GM18861 (cell line): ENCODE results near the gene CGREF1.

ENCODE experiments used
- ATAC-seq: cut with Tn5 transposase; IDR thresholded peaks from one replicate; pipeline ENCODE4 v1.9.1; 2021; ENCODE audit not compliant: unreplicated experiment

The CGREF1 gene, protein sequence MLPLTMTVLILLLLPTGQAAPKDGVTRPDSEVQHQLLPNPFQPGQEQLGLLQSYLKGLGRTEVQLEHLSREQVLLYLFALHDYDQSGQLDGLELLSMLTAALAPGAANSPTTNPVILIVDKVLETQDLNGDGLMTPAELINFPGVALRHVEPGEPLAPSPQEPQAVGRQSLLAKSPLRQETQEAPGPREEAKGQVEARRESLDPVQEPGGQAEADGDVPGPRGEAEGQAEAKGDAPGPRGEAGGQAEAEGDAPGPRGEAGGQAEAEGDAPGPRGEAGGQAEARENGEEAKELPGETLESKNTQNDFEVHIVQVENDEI

DNA sequence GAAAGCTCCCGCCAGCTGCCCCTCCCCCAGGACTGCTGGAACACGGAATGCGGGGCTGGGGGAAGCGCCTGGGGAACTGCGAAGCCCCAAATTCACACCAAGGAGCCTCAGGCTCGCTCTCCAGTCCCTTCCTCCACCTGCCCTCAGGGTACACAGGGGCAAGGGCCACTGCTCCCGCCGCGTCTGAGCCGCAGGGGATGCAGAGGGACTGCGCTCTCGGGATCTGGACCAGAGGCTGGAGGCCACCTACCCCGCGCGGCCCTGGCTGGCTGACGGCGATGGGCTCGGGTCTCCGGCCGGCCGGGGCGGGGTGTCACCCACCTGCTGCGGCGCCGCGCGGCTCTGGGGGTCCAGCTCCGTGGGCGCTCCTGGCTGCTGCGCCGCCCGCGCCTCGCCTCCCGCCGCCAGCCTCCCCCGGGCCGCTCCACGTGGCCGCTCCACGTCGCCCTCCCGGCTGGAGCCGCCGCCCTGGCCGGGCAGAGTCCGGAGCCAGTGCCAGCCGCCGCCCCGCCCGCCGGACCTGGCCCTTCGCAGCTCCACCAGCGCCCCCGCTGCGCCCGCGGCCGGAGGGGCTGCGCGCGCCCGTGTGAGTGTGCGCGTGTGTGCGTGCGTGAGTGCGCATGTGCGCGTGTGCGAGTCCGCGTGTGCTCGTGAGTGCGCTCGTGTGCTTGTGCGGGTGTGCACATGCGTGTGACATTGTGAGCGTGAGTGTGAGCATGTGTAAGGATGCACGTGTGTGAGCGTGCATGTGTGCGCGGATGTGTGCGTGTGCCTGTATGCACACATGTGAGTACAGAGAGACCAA is at the start of gene CGREF1:
CGREF1 (minus strand) TSS at position 604 of the 805 bp plus-strand sequence. CDS start 14,762 bp downstream, outside the sequence.
- no peak for ATAC-seq

DNA sequence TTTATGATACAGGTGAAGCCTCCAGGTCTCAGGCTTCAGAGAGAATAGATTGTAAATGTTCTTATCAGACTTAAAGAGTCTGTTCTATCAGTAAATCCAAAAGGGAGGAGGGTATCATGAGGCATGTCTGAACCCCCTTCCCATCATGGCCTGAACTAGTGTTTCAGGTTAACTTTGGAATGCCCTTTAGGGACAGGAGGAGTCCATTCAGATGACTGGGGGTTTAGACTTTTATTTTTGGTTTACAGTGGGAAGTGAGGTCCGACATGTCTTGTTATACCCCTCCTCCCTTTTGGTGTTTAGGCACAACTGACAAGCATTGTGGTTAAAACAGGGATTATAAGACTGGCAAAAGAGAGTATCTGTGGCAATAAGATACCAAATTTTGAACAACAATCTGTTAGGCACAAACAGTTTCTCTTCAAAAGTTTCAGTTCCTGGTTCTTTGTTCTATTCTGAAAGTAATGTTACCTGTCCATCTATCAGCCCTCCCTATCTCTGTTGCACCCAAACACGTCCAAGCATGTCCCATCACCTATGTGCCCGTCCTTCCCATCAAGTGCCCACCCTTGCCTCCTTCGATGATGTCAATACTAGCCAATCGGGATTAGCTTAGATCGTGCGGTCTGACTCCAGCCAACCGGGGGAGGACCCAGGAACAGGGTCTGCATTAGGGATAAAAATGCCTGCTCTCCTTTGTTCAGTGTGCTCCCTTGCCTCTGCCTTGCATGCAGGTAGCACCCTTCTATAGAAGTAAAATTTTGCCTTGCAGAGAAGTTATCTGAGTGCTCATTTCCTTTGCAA is 46.2 kb upstream of the CGREF1 start:
- no peak for ATAC-seq

DNA sequence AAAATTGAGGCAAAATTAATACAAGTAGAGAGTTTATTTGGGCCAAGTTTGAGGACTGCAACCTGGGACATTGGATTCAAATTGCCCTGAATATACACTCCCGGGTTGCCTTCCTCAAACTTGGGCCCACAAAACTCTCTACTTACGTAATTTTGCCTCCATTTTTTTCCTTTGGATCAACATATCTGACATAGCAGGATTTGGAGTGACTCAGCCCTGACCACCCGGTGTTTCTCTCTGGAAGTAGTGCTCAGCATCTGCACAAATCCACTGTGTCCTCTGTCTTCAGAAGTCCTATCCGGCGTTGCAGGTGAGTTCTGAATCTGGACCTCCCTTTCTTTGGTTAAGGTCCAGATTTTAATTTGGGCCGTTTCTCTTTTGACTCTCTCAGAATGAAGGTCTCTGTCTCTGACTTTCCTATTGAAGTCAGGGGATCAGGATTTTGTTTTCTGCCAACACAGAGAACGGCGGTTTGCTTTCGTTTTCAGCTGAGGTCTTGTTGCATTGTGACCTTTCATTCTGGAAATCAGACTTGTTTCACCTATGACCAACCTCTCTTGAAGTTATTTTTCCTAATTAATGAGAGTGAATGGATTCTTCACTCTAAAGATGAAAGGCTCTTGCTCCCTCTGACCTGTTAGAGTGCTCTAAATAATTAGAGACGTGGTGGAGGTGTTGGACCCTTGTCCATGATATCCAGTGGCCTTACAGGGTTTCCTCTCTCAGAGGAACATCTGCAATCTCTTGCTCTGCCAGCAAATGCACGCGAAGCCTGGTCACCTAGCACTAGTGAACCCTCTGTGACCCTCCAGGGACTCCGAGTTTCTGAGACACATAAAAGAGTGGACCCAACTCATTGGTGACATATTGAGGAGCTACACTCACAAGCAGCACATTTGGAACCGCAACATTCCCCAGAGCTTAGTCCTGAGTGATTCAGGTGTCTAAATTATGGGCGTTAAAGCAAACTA is 43.5 kb upstream of the CGREF1 start:
- no peak for ATAC-seq

DNA sequence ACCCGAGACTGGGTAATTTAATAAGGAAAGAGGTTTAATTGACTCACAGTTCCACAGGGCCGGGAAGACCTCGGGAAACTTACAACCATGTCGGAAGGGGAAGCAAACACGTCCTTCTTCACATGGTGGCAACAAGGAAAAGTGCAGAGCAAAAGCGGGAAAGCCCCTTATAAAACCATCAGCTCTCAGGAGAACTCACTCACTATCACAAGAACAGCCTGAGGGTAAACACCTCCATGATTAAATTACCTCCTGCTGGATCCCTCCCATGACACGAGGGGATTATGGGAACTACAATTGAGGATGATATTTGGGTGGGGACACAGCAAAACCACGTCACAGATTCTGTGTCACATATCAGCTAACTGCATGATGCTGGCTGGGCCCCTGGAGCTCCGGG is 41.3 kb upstream of the CGREF1 start:
- no peak for ATAC-seq

DNA sequence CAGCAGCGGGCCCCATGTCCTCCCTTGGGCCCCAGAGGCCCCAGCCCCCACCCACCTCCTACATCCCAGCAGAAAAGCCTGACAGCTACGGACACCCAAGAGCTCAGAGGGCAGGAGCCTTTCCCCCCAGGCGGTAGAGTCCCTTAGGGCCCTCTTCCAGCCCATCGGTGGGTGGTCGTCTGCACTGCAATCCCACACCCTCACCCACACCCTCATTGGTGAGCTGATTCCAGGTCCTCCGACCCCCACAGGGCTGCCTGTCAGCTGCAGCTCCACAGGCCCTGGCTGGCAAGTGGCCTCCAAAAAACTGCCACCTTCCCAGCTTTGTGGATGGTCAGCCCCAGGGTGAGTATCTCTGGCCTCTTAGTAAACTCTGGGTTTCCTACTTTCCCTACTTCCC is 40.3 kb upstream of the CGREF1 start:
- no peak for ATAC-seq

DNA sequence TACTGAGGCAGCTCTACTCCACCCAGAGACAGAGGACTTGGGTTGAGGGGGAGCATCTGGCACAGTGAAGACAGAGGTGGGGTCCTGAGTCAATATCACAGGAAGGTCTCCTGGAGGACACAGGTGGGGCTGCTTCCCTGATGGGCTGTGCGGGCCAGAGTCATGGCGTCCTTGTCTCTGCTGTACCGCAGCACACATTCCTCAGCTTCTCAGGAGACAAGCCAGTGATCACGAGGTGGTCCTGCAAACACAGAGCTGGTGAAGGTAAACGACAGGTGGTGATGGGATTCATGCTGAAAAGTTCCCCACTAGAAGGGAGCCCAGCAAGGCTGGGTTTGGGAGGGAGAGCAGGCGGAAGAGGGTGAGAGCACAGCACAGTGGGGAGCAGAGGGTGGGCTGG is 39.5 kb upstream of the CGREF1 start:
- ATAC-seq = no peak

DNA sequence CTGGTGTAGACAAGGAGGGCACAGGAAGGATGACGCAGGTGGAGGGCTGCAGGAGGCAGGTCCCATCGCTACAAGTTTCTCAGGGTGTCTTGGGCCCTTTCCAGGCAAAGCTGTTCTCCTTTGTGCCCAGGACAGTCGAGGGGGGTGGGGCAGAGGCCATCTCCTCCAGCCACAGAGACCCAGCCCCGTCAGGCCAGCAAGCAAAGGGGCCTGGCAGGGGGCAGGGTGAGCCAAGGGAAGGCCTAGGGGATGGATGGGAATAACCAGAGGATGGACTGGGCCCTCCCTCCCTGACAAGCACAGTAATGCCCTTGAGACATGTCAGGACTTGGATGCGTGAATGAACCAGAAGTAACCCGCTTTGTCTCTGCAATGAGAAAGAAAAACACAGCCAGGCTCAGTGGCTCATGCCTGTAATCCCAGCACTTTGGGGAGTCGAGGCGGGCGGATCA is 36.2 kb upstream of the CGREF1 start:
- ATAC-seq = no peak

DNA sequence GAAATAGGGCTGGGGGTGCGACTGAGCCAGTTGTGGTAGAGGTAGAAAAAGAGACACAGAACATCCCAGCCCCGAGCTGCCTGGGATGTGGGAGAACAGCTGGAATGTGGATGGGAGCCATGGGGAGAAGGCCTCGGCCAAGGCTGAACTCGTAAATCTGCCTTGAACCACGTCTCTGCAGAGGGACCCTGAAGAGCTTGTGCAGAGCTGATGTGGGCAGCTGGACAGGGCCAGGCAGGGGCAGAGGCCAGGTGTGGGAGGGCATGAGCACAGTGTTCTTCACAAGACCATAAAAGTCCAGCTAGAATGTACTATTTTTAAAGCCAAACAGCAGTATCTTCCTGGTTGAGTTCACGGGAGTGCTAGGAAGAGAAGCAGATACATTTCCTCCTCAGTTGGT is 35.6 kb upstream of the CGREF1 start:
- no peak for ATAC-seq

DNA sequence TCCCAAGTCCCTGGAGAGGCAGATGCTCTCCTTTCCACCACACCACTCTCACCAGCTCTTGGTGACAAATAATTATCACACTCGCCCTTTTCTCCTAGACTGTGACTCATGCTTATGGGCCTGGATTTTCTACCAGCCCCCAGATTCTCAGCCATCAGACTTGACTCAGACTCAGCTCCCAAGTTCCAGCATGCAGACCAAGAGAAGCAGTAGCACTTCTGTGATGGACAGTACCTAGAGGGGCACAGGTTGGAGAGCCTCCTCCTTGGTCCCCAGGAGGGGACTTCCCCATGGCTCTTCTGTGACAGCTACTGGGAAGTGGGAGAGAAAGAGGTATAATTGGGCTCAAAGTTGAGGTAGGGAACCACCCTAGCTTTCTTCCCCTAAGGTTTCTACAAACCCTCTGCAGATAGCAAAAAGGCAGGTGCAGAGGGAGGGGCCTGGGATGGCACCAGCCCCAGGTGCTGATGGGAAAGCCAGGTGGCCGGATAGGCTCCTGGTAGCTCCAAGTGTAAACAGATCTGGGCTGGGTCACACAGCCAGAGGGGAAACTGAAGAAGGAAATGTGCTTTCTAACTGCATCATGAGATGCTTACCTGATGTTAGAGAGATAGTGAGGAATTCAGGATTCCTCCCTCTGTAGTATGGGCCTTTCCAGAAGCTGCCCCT is 34.0 kb upstream of the CGREF1 start:
- no peak for ATAC-seq

DNA sequence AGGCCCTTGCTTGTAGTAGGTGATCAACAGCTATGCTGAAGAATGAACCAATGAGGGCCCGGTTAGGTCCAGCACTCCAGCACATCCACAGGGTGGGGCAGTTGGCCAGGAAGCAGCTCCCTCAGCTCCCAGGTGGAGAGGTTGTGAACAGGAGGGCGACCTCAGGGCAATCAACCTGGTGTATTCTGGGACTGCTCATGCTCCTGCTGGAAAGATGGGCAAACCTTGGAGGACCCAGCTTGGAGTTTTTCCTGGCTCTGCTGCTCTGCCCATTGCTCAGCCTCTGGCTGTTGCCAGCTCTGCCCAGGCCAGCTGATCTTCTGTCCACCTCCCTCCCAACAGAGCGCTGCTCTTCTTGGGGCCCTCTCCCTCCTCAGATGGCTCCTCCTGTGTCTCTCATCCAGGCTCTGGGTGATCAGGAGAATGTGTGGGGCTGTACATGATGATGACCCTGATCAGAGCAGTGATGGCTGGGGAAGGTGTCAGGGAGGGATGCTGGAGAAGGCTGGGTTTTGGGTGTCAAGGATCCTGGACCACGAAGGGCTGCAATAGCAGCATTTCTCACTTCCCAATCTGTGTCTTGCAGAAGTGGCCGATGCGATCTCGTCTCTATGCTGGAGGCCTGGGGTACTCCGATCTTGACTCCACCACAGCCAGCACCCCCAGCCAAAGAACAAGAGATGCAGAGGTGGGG is 33.3 kb upstream of the CGREF1 start:
- ATAC-seq = no peak

DNA sequence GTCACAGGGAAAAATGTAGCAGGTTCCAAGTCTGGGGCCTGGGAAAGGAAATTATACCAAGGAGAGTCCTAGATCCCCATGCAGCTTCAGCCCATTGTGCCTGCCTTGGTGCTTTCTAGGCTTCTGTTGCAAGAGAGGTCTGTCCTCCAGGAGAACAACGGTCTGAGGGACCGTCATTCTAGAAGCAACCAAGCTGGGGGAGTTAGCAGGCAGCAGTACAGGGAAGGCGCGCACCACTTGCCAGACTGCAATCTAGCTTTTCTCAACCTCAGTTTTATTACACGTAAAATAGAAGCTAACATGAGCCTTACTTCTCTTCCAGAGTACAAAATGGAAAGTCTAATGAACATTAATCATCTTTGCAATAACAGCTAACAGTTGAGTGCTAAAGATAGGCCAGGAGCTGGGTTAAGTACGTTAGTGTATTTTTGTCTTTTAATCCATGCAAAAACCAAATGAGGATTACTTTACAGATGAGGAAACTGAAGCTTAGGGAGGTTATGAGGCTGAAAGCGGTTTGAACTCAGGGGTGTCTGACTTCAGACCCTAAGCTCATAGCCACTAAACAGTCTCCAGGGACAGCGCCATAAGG is 31.8 kb upstream of the CGREF1 start:
- ATAC-seq = no peak

DNA sequence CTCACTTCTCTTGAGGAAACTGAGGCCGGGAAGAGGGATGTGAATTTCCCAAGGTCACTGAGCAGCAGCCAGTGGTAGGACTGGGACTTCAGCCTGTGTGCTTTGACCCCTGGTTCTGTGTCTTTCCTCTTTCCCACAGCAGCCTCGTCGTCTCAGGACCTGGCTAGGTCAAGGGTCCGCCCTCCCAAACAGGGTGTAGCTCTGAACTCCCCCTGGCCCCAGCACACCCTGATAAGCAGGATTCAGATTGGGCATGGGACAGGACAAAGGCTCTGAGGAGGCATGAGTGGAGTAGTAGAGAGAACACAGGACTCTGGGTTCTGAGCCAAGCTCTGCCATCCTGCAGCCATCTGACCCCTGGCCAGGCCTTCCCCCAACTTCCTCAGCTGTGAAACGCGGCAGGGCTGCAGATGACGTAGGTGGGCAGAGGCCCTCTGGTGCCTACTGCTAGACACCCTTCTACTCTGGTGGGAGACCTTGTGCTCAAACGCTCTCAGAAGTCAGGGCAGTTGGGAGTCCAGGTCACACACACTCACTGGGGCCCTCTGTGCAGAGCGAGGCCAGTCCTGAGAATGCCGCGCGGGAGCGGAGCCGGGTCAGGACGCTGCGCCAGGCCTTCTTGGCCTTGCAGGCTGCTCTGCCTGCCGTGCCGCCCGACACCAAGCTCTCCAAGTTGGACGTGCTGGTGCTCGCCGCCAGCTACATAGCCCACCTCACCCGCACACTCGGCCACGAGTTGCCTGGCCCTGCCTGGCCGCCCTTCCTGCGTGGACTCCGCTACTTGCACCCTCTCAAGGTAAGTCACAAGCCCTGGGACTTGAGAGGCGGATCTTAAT is 30.9 kb upstream of the CGREF1 start:
- no peak for ATAC-seq

DNA sequence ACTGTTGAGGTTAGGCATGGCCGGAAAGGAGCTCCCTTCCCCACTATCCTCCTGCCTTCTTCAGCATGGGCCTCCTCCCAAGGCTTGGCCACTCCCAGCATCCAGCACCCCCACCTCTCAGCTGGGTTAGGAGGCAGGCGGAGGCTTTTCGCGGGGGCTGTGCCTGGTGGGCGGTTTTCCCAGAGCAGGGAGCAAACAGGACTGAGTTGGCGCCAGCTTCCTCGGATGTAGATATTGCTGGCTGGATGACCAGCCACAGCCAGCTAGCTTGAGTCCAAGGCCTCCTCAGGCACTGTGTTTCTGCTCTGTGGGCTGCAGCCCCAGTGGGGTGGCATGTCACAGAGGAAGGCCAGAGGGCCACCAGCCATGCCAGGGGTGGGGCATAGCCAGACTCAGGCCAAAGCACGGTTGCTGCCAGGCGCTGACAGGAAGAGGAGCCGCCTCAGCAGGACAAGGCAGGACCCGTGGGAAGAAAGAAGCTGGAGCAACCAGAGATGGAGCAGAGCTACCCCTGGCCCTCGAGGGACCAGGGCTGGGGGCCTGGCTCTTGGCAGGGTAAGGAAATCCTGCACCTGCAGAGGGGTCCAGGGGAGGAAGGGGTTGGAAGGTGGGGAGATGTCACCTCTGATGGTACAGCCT is 30.0 kb upstream of the CGREF1 start, which contains the start of gene TCF23:
TCF23 (plus strand) TSS at position 204 of the 639 bp plus-strand sequence; CDS start at position 334, 130 bp downstream.
- ATAC-seq = no peak

DNA sequence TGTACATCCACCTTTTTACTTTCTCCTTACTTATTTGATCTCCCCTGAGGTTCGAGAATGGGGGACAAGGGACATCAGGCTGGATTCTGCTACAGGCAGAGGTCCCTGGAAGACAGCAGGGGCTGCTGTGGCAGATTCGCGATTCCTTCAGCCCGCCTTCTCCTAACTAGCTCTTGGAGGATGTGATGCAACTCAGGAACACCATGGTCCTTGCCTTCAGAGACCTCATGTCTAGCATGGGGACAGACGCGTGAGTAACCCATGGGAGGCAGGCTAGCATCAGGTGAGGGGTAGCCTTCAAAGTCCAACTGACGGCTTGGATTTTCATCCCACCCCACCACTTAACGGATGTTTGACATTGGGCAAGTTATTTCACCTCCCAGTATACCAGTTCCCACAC is 29.0 kb upstream of the CGREF1 start:
- no peak for ATAC-seq

DNA sequence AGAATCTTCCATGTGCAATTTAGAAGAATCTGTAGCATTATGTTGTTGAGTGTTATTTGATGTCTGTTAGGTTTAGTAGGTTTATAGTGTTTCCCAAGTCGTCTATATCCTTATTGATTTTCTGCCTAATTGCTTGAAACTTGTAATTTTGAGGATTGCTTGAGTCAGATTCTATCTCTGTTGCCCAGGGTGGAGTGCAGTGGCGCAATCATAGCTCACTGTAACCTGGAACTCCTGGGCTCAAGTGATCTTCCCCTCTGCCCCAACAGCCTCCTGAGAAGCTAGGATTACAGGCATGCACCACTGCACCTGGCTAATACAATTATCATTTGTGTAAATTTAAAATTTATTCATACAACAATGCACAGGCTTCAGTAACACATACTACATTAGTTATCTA is 26.8 kb upstream of the CGREF1 start:
- no peak for ATAC-seq

DNA sequence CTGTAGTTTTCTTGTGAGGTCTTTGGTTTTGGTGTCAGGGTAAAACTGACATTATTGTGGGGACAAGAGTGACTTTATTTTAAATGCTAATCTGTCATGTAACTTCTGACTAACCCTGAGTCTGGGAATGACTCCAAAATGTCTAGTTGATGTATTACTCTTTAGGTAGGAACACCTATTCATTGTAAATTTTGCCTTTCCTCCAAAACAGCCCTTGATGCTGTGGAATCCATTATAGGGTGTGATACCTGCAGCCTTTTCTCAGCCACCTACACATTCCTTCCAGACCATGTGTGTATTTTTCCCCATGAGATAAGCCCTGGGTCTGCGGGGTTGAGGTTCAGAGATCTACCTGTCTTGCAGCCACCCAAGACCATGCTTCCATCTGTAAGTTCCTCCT is 24.4 kb upstream of the CGREF1 start:
- no peak for ATAC-seq

DNA sequence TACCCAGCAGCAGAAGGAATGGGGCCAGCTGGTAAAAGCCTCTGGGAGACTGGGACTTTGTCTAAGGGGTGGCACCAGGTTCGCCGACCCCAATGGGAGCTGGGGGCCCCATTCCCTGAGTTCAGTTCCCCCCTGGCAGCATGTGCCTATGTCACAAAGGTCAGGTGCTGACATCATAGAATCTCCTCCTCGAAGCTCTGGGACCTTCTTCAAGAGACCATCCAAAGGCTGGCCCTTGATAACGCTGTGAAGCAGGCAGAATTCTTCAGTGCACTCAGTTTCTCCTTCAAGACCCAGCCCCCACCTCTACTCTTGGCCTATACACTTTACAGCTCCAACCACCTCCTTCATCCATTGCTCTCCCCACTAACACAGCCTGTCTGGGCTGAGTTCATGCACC is 20.4 kb upstream of the CGREF1 start, which contains the start of gene PRR30:
PRR30 (minus strand) TSS at position 101 of the 400 bp plus-strand sequence. CDS start 1,081 bp downstream, outside the sequence.
- ATAC-seq = no peak
